Muscle of arm (tissue), 12 donors: Measurements from ENCODE around the gene NTRK2. TPM values are rescaled to one million over a fixed set of nuclear protein-coding genes. Genes with fewer than 3 reads are reported as not detected.

ENCODE experiments used
- DNase-seq: peaks from one replicate; pipeline ENCODE4 v3.0.0-alpha.2; 2013
- polyA plus RNA-seq, 12 donors: library from polyadenylated mRNA; unstranded; fragments of 120-200 nt; gene quantifications; one replicate each; pipeline ENCODE4 v1.2.1, GENCODE V29; 2013; ENCODE audit not compliant: insufficient read length in 12 of 12

The NTRK2 gene
- polyA plus RNA-seq, 12 donors = 13.7 to 57.4 (median 20.5) TPM; not detected in 1

- DNase-seq = no peak
Measured at GRCh38 chr9:84815554-84815953, 146.0 kb downstream of the NTRK2 start.

GRCh38 chr9:84817038-84817437, 147.5 kb downstream of the NTRK2 start:
- no peak for DNase-seq

- DNase-seq = no peak
Measured at GRCh38 chr9:84818791-84819190, 149.3 kb downstream of the NTRK2 start.

- DNase-seq = no peak
Measured at GRCh38 chr9:84819491-84819991, 150.0 kb downstream of the NTRK2 start.

GRCh38 chr9:84821431-84821830, 151.9 kb downstream of the NTRK2 start:
- peak; percentile 92 for DNase-seq

- DNase-seq = no peak
Measured at GRCh38 chr9:84822589-84823233, 153.2 kb downstream of the NTRK2 start.

DNA sequence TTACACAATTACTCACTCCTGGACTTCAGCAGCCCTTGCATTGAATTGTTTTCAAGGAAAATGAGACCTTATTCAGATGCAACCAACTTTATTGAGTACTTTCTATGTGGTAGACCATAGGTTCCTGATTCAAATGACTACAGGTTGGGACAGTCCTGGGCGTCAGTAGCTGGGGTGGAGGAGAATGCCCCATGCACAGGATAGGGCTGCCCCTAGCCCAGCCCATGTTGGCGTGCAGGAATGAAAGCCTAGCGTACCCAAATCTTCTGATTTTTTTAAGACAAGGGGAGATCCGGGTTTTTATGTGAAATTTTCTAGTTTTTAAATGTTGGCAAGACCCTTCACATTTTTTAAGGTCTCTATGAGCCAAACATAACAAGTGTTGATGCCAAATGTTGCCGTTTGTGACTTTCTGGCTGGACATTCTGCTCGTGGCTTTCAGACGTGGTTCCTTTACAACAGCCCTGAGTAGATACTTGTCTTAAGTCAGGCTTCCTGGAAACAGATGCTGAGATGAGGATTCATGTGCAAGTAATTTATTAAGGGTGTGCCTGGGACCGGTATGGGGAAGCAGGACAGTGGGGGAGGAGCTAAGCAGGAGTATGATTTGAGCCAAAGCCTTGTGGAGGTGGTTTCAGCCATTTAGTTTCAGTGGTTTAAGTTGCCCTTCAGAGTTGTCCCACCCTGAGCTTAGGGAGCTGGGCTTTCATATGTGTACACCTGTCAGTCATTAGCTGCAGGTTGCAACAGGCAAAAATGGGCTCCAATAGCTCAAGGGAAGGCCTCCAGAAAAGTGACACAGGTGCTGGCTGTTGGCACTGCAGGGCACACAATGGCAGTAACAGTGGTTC, 154.1 kb downstream of the NTRK2 start:
- DNase-seq = no peak

GRCh38 chr9:84827216-84827765, 157.8 kb downstream of the NTRK2 start:
- no peak for DNase-seq

DNA sequence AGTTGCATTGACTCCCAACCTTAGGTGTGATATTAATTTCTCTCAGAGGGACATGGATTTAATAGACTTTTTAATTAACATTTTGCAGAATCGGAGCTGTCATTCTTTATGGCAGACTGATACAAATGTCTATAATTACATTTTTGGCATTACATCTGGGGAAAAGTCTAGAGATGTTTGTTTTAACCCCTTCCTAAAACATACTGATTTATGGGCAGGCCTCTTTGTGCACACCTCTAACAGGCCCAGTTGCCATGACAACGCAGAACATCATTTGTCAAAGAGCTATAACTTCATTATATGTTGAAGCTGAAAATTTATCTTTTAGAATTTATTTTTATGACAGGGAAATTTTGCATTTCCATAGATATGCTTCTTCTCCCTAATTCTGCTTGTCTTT, 158.5 kb downstream of the NTRK2 start:
- no peak for DNase-seq

DNA sequence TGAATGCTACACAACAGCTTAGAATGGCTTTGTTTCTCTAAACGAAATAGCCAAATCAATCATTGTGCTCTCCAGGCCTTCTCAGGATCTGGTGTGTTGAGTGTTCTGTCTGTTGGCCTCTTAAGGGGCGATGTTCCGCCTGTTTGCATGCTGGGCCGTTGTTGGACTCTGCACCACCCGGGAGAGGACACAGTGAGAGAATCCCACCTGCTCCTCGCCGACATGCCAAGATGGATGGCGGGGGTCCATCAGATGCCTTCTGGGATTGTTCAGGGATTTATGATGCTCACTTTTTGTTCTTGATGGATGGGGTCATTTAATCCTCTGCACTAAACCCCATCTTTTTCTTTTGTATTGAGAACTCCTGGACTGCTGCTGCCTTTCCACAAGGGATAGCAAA, 159.9 kb downstream of the NTRK2 start:
- no peak for DNase-seq

DNA sequence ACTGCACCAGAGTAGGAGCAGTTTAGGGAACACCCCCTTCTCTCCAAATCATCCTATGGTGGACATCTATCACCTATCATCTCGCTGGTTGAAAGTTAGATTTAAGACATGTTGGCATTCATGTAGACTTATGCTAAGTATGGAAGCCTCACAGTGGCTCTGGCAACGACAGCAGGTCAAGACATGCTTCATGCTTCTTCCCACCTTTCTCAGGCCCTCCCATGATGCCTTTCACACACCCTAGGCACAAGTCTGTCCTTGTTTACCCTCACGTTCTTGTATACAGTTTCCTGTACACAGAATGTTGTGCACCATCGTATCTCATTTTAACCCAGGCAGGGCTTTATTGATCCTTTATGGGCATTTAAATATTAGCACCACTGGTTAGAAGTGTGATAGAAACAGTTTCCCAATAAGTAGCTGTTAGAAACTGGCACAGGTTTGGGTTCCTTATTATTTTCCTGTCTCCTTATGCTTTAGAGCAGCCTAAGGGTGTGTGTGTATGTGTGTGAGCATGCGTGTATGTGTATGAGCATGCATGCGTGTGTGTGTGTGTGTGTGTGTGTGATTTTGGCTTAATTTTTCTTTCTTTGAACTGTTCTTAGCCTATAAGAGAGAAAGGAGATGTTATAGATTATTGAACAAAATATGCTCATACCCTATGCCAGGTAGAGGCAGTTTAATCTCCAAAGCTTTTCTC, 160.6 kb downstream of the NTRK2 start:
- DNase-seq = no peak

DNA sequence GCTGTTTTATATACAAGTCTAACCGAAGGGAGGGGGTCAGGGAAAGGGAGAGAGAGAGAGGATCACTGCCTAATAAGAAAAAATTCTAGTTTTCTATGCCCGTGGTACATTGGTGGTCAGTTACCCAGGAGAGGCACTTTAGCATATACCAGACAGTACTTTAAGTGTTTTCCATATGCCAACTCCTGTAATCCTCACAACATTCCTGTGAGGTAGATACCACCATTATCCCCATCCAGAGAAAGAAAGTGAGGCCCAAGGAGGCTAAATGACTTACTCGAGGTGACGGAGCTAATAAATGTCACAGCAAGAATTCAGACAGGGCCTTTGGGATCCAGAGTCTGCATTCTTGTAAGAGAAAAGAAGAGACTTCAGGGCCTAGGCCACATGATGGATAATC, 161.8 kb downstream of the NTRK2 start:
- no peak for DNase-seq

GRCh38 chr9:84832453-84832852, 162.9 kb downstream of the NTRK2 start:
- no peak for DNase-seq

DNA sequence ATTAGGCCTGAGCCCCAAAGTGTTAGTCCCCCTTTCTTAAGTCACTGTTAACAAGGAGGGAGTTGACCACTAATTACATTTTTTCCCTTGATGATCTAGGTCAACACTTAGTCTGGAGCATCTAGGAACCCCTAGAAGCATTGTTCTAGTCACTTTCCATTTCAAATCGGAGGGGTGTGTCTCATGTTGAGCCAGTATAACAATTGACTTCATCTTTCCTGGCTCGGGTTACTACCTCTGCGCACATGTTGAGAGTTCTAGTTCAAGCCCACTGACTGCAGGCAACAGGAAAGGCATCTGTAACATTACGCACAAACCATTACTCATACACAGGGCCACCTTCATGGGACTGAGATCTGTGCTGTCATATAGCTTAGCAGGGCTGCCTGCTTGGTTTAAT, 164.9 kb downstream of the NTRK2 start:
- DNase-seq = no peak

DNA sequence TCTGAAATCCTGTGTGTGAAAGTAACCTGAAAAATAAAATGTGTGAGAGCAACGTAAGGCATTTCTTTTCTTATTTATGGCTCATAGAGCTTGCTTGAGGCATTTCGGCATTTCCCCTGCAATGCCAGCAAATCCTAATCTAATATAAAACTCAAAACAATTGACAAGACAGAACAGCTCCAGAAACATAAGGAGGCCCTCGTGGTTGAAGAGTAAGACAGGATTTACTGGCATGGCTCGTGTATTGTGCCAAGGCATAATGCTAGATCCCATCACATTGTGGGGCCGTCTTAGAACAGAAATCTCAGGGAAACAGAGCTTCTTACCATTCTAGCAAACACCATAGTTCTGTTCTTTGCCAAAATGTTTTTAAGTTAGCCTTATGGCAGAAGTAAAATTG, 166.2 kb downstream of the NTRK2 start:
- no peak for DNase-seq

DNA sequence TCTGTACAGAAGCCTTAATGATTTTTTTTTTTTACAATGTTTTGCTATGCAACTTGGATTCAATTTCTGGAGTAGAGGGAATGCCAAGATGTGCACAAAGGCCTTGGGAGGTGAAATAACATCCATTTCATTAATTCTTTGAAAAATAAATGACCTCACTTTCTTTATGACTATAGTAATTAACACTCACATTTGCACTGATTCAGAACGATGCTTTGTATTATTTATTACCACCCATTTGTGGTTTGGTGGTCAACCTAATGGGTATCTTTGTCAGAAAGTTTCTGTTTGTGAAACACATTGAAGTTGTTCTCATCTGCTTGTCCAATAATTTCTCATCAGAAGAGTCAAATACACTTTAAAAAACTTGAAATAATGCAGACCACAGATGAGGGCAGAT, 169.3 kb downstream of the NTRK2 start:
- no peak for DNase-seq

GRCh38 chr9:84839541-84839940, 170.0 kb downstream of the NTRK2 start:
- no peak for DNase-seq

DNA sequence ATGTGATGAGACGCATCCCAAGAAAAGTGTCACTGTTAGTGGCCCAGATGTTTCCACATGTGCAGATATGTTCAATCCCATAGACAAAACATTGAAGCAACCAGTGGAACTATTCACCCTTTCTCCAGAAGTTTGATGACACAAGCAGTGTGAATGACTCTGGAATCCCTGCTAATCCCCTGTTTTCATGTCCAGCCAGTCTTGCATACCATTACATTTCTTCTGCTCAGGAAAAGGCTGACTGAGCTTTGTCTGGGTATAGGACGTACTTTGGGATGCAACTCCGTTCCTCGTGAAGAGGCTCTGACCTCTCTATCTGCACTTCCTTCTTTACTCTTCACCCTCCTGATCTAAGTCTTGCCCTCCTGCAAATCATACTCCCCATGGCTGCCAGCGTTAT, 172.4 kb downstream of the NTRK2 start:
- DNase-seq = no peak

GRCh38 chr9:84843175-84843824, 173.8 kb downstream of the NTRK2 start:
- no peak for DNase-seq

DNA sequence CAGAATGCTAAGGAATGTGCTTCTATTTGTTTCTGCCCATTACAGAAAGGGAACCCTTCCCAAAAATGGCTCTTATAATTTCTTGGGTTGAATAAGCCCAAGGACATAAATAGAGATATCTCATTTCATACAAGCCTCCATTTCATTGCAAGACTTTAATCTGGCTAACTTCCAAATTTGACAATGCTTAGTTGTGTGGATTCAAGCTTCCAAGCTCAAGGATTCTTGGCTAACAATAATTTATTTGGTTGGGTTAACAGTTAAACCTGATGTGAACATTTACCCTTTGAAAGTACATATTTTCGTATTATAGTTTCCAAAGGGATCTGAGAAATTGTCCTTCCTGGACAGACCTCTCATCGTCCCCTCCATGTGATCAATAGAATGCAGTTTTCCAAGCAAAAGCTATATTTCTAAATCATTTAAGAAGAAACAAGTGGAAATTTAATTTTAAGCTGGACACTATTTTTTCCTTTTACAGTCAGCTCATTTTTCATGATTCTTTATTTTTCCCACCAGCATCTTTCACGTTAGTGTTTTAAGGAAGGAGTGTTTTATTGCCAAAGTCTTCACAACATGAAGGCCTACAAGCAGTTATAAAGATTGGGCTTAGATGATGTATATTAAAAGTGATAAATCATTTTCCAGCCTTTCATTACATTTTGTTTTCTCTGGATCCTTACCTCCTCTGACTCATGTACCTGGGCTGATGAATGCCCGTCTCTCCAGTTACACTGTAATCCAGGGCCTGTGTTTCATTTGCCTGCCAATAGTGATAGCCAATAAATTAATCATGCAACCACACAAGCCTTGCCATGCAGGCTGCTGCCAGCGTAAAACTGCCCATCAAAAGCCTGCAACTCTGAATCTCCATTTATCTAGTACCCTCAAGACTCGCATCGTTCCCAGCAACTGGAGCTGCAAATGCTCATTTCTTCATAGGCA, 176.7 kb downstream of the NTRK2 start:
- DNase-seq = no peak

DNA sequence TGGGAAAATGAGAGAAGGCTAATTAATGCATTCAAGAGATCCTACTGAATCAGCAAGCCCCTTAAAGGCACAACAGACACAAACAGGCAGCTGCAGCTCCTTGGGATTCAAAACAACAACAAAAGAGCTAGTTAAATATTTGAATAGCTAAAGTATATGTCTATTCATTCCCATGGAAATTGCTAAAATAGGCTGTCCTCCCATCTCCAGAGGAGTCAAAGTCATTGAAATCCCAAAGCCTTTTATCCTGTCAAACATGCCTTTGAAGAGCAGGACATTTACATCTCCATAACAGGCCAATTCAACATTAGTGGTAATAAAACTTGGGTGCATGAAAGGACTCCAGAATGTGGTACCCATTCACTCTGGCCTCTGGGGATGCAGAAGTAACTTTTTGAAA, 177.4 kb downstream of the NTRK2 start:
- DNase-seq = no peak
